ENCODE data around the gene CHST15.

CHST15 gene

DNA sequence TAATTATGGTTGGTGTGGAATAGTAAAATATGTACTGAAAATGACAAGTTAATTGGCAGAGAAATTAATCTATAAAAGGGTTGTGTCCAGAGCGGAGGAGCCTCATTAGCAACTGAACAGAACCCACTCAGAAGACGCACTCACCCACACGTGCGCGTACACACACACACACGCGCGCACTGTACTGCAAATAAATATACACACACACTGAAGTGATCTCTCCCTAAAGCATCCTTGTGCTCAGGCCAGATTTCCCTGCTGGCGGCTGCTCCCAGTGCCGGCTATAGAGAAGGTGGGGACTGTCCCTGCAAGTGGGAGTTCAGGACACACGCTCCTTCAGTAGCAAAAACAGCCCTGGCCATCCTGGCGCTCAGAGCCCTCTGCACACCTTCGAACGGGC lies 85.2 kb downstream of the CHST15 start:
- H3K27me3 ChIP-seq (ENCODE audit: control insufficient read depth, insufficient read depth, low read length) = no peaks in the 10 kb centered on the region
- H3K4me3 ChIP-seq (ENCODE audit: low read length) = no peak overlapping the region
- peaks cover 5% of the 10 kb centered on the region for H3K4me1 ChIP-seq (ENCODE audit: control insufficient read depth, insufficient read depth, low read length)
- no peak overlapping the region for H3K4me2 ChIP-seq (ENCODE audit: low read length)
- H3K36me3 ChIP-seq (ENCODE audit: insufficient read depth, low read length) = peaks cover 4% of the 10 kb centered on the region
- H3K9ac ChIP-seq (ENCODE audit: low read depth, low read length) = no peak overlapping the region
- no peaks in the 10 kb centered on the region for H3K9me3 ChIP-seq (replicated peaks; ENCODE audit: low read length)

DNA sequence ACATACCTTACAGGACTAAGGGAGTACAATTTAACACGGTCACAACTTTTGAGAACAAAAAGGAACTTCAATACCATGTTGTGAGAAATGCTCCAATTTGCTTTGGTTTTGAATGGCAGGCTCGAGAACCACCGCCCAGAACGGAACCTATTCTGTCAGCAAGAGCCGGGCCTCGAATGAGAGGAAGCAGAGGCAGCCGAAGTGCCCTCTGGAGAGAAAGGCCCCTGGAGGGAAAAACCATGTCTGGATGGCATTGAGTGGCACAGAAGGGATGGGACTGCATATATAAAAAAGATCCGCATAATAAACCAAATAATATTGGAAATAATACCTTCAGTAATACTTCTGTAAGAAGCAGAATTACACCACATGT lies 85.6 kb downstream of the CHST15 start:
- Histone ChIP-seq H3K4me1 (ENCODE audit: control insufficient read depth, insufficient read depth, low read length) (peaks cover 5% of the 10 kb centered on the region), H3K4me3 (ENCODE audit: low read length) (no peak overlapping the region), H3K9me3 (replicated peaks; ENCODE audit: low read length) (no peaks in the 10 kb centered on the region), H3K36me3 (ENCODE audit: insufficient read depth, low read length) (peaks cover 4% of the 10 kb centered on the region), H3K9ac (ENCODE audit: low read depth, low read length) (no peak overlapping the region), H3K27me3 (ENCODE audit: control insufficient read depth, insufficient read depth, low read length) (no peaks in the 10 kb centered on the region), H3K4me2 (ENCODE audit: low read length) (no peak overlapping the region)

DNA sequence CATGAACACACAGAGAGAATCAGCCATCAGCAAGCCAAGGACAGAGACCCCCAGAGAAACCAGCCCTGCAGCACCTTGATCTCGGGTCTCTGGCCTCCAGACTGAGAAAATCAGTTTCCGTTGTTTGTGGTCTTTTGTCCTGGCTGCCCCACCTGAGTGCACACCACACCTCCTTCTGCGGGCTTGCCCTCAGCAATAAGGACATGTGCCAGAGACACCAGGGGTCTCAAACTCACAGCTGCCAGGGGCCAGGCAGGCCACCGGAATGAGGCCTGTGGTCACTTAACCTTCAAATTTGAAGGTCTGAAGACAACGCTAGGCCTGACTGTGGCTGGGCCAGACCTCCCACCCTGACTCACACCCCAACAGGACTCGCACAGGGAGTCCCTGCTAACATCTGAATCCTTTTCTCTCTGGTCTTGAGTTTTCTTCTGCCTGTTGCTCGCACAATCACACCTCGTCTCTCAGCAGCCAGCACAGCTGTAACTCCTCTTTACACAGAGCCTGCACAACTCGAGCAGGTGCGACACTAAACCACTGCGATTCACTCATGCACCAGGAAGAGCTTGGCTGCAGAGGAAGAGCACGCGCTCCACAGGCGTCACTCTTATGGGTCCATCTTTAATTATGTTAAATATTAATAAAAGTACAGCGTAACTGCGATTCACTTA lies 86.2 kb downstream of the CHST15 start:
- Histone ChIP-seq H3K9me3 (replicated peaks; ENCODE audit: low read length) (no peaks in the 10 kb centered on the region), H3K4me3 (ENCODE audit: low read length) (no peak overlapping the region), H3K9ac (ENCODE audit: low read depth, low read length) (no peak overlapping the region), H3K4me1 (ENCODE audit: control insufficient read depth, insufficient read depth, low read length) (peaks cover 5% of the 10 kb centered on the region), H3K4me2 (ENCODE audit: low read length) (no peak overlapping the region), H3K36me3 (ENCODE audit: insufficient read depth, low read length) (peaks cover 4% of the 10 kb centered on the region), H3K27me3 (ENCODE audit: control insufficient read depth, insufficient read depth, low read length) (no peaks in the 10 kb centered on the region)

DNA sequence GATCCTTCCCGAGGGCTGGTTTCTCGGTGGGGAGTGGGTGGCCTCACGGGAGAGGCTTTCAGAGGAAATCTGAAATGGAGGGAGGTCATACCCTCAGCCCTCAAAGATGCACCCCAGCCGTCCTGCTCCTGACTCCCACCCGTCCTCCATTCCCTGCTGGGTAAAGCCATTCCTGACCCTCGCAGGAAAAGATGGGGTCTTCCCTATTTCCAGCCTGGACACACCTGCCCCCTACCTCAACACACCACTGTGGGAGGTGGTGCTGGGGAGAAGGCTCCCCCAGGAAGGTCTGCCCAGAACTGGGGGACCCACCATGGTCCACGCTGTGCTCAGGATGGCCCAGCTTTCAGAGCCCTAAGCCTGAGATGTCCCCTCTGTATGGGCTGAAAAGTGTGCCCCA lies 86.9 kb downstream of the CHST15 start:
- H3K4me3 ChIP-seq (ENCODE audit: low read length) = no peak overlapping the region
- no peaks in the 10 kb centered on the region for H3K27me3 ChIP-seq (ENCODE audit: control insufficient read depth, insufficient read depth, low read length)
- H3K9ac ChIP-seq (ENCODE audit: low read depth, low read length) = no peak overlapping the region
- H3K9me3 ChIP-seq (replicated peaks; ENCODE audit: low read length) = no peaks in the 10 kb centered on the region
- no peak overlapping the region for H3K4me2 ChIP-seq (ENCODE audit: low read length)
- H3K36me3 ChIP-seq (ENCODE audit: insufficient read depth, low read length) = peaks cover 4% of the 10 kb centered on the region
- H3K4me1 ChIP-seq (ENCODE audit: control insufficient read depth, insufficient read depth, low read length) = peaks cover 5% of the 10 kb centered on the region

DNA sequence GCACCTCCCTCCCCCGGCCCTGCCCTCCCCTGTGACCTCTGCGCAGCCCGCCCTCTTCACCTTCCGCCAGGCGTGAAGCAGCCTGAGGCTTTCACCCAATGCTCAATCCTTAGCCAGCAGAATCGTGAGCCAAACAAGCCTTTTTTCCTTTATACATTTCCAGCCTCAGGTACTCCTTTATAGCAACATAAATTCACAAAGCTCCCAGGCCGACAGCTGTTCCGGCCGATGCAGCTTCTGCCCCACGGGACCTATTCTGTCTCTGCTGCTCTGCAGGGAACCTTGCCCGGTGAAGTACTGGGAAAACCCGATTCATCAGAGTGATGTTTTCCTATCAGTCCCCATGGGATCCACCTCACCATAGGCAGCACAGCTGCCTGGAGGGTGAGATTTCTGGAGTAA lies 87.4 kb downstream of the CHST15 start:
- no peak overlapping the region for H3K4me3 ChIP-seq (ENCODE audit: low read length)
- no peaks in the 10 kb centered on the region for H3K27me3 ChIP-seq (ENCODE audit: control insufficient read depth, insufficient read depth, low read length)
- peaks cover 4% of the 10 kb centered on the region for H3K36me3 ChIP-seq (ENCODE audit: insufficient read depth, low read length)

DNA sequence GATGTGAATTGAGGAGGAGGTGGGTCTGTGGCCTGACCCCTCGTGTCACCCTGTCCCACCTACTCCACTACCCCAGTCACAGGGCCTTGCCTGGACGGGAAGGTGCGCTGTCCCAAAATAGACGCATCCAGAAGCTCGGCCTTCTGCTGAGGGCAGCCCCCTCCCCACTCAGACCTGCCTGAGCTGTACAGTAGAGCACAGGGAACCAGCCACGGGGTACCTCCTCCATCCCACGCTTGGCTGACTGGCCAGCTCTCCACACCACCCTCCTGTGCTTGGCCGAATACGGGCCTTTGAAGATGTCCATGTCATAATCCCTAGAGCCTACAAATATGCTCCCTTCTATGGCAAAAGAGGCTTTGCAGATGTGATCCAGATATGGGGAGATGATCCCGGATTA lies 88.3 kb downstream of the CHST15 start:
- H3K9ac ChIP-seq (ENCODE audit: low read depth, low read length) = no peak overlapping the region
- peaks cover 17% of the 10 kb centered on the region for H3K4me1 ChIP-seq (ENCODE audit: control insufficient read depth, insufficient read depth, low read length)
- no peaks in the 10 kb centered on the region for H3K27me3 ChIP-seq (ENCODE audit: control insufficient read depth, insufficient read depth, low read length)
- no peak overlapping the region for H3K4me2 ChIP-seq (ENCODE audit: low read length)
- H3K4me3 ChIP-seq (ENCODE audit: low read length) = no peak overlapping the region
- H3K36me3 ChIP-seq (ENCODE audit: insufficient read depth, low read length) = peaks cover 4% of the 10 kb centered on the region
- no peaks in the 10 kb centered on the region for H3K9me3 ChIP-seq (replicated peaks; ENCODE audit: low read length)

More for the DNA sequence above, 87.4 kb downstream of the CHST15 start:
- H3K4me1 ChIP-seq (ENCODE audit: control insufficient read depth, insufficient read depth, low read length) = peaks cover 8% of the 10 kb centered on the region
- H3K4me2 ChIP-seq (ENCODE audit: low read length) = no peak overlapping the region
- no peak overlapping the region for H3K9ac ChIP-seq (ENCODE audit: low read depth, low read length)
- H3K9me3 ChIP-seq (replicated peaks; ENCODE audit: low read length) = no peaks in the 10 kb centered on the region

DNA sequence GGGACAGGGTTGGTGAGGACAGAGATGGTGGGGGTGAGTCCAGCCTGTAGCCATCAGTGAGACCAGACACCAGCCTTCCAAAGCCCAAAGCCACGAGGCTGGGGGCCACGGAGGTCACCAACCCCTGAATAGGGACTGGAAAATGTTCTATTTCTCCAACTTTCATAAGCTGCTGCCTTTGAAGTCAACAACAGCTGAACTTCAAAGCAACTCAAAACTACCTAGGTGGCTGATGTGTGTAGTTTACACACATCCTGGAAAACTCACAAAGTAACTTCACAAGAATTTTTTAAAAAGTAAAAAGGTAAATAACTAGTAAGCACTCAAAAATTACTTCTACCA lies 88.8 kb downstream of the CHST15 start:
- H3K4me3 ChIP-seq (ENCODE audit: low read length) = no peak overlapping the region
- no peaks in the 10 kb centered on the region for H3K27me3 ChIP-seq (ENCODE audit: control insufficient read depth, insufficient read depth, low read length)
- H3K36me3 ChIP-seq (ENCODE audit: insufficient read depth, low read length) = peaks cover 2% of the 10 kb centered on the region
- no peaks in the 10 kb centered on the region for H3K9me3 ChIP-seq (replicated peaks; ENCODE audit: low read length)
- peaks cover 17% of the 10 kb centered on the region for H3K4me1 ChIP-seq (ENCODE audit: control insufficient read depth, insufficient read depth, low read length)
- no peak overlapping the region for H3K4me2 ChIP-seq (ENCODE audit: low read length)
- H3K9ac ChIP-seq (ENCODE audit: low read depth, low read length) = no peak overlapping the region

DNA sequence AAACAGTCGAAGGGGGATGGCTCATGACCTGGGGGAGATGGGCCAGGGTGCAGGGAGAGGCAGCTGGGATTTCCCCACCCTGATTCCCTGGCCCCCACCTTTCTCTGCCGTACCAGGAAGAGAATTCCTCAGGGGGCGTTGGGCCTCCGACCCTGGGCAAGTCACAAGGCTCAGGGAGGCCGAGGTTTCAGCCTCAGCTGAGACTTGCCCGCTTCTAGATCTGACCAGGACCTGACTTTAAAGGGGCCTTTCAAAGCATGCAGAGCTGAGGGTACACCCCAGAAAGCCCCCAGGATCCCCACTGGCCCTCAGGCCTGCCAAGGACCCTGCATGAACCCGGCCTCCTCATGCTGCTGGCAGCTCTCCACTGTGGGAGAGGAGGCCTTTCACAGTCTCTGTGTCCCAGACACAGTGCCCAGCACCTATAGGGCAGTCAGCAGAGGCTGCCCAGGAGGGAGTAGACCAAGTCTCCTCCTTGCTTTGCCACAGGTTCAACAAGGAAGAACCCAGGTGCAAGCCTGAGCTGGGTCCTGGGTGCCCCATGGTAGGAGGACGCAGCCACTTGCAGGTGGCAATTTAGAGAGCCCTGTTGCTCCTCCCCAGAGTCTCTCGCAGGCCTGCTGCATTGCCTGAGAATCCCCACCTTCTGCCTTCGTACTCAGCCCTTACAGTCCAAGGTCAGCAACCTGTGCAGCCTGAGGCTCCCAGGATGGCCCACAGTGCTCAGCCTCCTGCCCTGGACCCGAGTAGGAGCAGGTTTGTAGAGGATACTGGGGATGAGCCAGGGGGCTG lies 89.3 kb downstream of the CHST15 start:
- Histone ChIP-seq H3K4me2 (ENCODE audit: low read length) (no peak overlapping the region), H3K36me3 (ENCODE audit: insufficient read depth, low read length) (no peaks in the 10 kb centered on the region), H3K4me1 (ENCODE audit: control insufficient read depth, insufficient read depth, low read length) (peaks cover 17% of the 10 kb centered on the region), H3K9me3 (replicated peaks; ENCODE audit: low read length) (no peaks in the 10 kb centered on the region), H3K27me3 (ENCODE audit: control insufficient read depth, insufficient read depth, low read length) (no peaks in the 10 kb centered on the region), H3K9ac (ENCODE audit: low read depth, low read length) (no peak overlapping the region), H3K4me3 (ENCODE audit: low read length) (no peak overlapping the region)

DNA sequence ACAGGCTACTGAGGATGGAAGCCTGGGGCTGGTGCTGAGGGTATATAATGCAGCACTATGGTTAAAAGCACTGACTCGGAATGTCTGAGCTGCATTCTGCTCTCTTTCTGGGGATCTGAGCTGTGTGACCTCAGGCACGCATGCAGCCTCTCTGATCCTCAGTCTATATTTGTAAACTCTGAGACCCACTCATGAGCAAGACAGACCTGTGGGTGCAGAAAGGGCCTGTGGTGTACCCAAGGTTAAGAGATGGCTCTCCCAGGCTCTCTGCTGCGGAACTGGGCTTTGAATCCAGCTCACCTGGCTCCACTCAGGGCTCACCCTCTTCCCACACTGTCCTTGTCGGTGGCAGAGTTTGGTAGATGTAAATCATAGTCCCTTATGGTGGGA lies 89.9 kb downstream of the CHST15 start:
- Histone ChIP-seq H3K27me3 (ENCODE audit: control insufficient read depth, insufficient read depth, low read length) (no peaks in the 10 kb centered on the region), H3K4me1 (ENCODE audit: control insufficient read depth, insufficient read depth, low read length) (peaks cover 17% of the 10 kb centered on the region), H3K36me3 (ENCODE audit: insufficient read depth, low read length) (no peaks in the 10 kb centered on the region), H3K4me2 (ENCODE audit: low read length) (no peak overlapping the region), H3K9ac (ENCODE audit: low read depth, low read length) (no peak overlapping the region), H3K4me3 (ENCODE audit: low read length) (no peak overlapping the region), H3K9me3 (replicated peaks; ENCODE audit: low read length) (no peaks in the 10 kb centered on the region)

DNA sequence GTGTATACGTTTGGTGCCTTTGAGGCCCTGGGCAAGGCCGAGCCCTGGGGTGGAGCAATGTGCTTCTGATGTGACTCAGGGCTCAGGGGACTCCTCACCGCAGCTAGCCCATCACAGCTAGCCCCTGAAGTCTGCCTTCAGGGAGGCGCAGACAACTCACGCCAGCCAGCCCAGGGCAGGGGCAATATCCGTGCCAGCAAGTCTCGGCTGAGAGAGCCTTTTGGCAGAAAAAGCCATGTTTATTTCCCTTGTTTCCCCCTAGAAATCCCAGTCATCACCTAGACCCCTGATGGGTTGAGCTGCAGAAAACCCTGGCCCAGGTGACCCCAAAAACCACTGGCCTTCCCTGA lies 90.4 kb downstream of the CHST15 start:
- peaks cover 19% of the 10 kb centered on the region for H3K4me1 ChIP-seq (ENCODE audit: control insufficient read depth, insufficient read depth, low read length)
- no peak overlapping the region for H3K4me3 ChIP-seq (ENCODE audit: low read length)
- H3K9ac ChIP-seq (ENCODE audit: low read depth, low read length) = no peak overlapping the region
- no peaks in the 10 kb centered on the region for H3K36me3 ChIP-seq (ENCODE audit: insufficient read depth, low read length)
- no peaks in the 10 kb centered on the region for H3K27me3 ChIP-seq (ENCODE audit: control insufficient read depth, insufficient read depth, low read length)
- H3K9me3 ChIP-seq (replicated peaks; ENCODE audit: low read length) = no peaks in the 10 kb centered on the region
- no peak overlapping the region for H3K4me2 ChIP-seq (ENCODE audit: low read length)

DNA sequence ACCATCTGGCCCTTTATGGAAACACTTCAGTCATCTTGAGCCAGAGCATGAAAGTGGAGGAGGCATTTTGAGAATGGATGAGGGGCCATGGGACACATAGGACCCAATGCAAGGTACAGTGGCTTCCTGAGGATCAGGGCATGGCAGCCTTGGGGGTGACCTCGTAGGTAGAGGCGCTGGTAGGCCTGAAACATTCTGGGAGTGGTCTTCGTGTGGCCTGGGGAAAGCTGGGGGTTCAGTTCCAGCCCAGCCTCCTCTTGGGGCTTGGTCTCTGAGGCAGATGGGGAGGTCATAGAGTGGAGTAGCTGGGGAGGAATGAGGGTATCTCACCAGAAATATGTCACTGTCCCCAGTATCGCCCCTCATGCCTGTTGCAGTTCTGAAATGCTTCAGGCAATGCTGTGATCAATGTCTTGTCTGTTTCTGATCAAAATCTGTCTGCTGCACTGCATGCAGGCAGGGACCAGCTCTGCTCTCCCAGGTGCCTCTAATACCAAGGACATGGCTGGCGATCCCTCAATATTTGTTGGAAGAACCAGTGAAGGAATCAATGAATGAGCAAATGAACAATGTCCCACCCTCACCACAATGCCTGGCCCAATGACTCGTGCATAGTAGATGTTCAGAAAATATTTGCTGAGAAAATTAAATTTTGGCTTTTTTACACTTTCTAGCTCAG lies 90.9 kb downstream of the CHST15 start:
- Histone ChIP-seq H3K4me2 (ENCODE audit: low read length) (no peak overlapping the region), H3K4me1 (ENCODE audit: control insufficient read depth, insufficient read depth, low read length) (peaks cover 24% of the 10 kb centered on the region)

More for the DNA sequence above, 90.9 kb downstream of the CHST15 start:
- H3K4me3 ChIP-seq (ENCODE audit: low read length) = no peak overlapping the region
- no peaks in the 10 kb centered on the region for H3K9me3 ChIP-seq (replicated peaks; ENCODE audit: low read length)
- H3K9ac ChIP-seq (ENCODE audit: low read depth, low read length) = no peak overlapping the region
- H3K27me3 ChIP-seq (ENCODE audit: control insufficient read depth, insufficient read depth, low read length) = no peaks in the 10 kb centered on the region
- H3K36me3 ChIP-seq (ENCODE audit: insufficient read depth, low read length) = no peaks in the 10 kb centered on the region

All from skeletal muscle satellite cell (primary cell).